ENCODE data around the gene HEBP1.

The HEBP1 gene

GRCh38 chr12:13023811-13024530 is 23.9 kb upstream of the HEBP1 start:
- DNase-seq, result no peak

GRCh38 chr12:13022851-13023271 is 22.8 kb upstream of the HEBP1 start:
- DNase-seq, result no peak

- DNase-seq, result no peak
Observed at GRCh38 chr12:13011098-13011497, 11.0 kb upstream of the HEBP1 start.

GRCh38 chr12:13008741-13009380 is 8.8 kb upstream of the HEBP1 start:
- DNase-seq, result no peak

GRCh38 chr12:13007496-13008233 is 7.6 kb upstream of the HEBP1 start:
- no peak for DNase-seq

GRCh38 chr12:13005649-13006048 is 5.6 kb upstream of the HEBP1 start:
- DNase-seq, result no peak

- DNase-seq, result no peak
Observed at GRCh38 chr12:13004986-13005385, 4.9 kb upstream of the HEBP1 start.

- no peak for DNase-seq
Observed at GRCh38 chr12:13004361-13004760, 4.3 kb upstream of the HEBP1 start.

- DNase-seq, result no peak
Observed at GRCh38 chr12:13002301-13003097, 2.4 kb upstream of the HEBP1 start.

GRCh38 chr12:13001775-13002040 is 1.6 kb upstream of the HEBP1 start:
- DNase-seq, result no peak

GRCh38 chr12:13000925-13001774 is 1.1 kb upstream of the HEBP1 start:
- DNase-seq, result no peak

GRCh38 chr12:13000616-13000924 is 505 bp upstream of the HEBP1 start:
- DNase-seq, result no peak

- DNase-seq, result no peak
Observed at GRCh38 chr12:12999271-12999958, 650 bp downstream of the HEBP1 start.

GRCh38 chr12:12998248-12998647 is 1.8 kb downstream of the HEBP1 start:
- DNase-seq, result no peak

- DNase-seq, result no peak
Observed at GRCh38 chr12:12997734-12998133, 2.3 kb downstream of the HEBP1 start.

GRCh38 chr12:12997156-12997555 is 2.9 kb downstream of the HEBP1 start:
- DNase-seq, result no peak

- no peak for DNase-seq
Observed at GRCh38 chr12:12996209-12996608, 3.9 kb downstream of the HEBP1 start.

- no peak for DNase-seq
Observed at GRCh38 chr12:12995088-12995487, 5.0 kb downstream of the HEBP1 start.

- no peak for DNase-seq
Observed at GRCh38 chr12:12993367-12993766, 6.7 kb downstream of the HEBP1 start.

GRCh38 chr12:12992418-12993130 is 7.5 kb downstream of the HEBP1 start:
- DNase-seq, result no peak

GRCh38 chr12:12990700-12991468 is 9.2 kb downstream of the HEBP1 start:
- no peak for DNase-seq
